Upper lobe of right lung (tissue), 1 donor: ENCODE measurements around the gene TP53BP1. TPM values are rescaled to one million over a fixed set of nuclear protein-coding genes. Genes with fewer than 3 reads are reported as not detected.

Experiments used
- ATAC-seq: fragments of 200-7000 bp; cut with Tn5 transposase; one replicate; pipeline ENCODE4 v1.9.1; 2020; ENCODE audit warnings: mild to moderate bottlenecking, moderate library complexity
- DNase-seq: peaks from one replicate; pipeline ENCODE4 v3.0.0-alpha.2; 2020
- H3K27ac ChIP-seq: fragments of 200-600 bp; one replicate; pipeline ENCODE4 v1.8.0; 2022
- H3K27me3 ChIP-seq: fragments of 200-600 bp; one replicate; pipeline ENCODE4 v1.8.0; 2022; ENCODE audit warnings: mild to moderate bottlenecking
- H3K36me3 ChIP-seq: fragments of 200-600 bp; one replicate; pipeline ENCODE4 v1.8.0; 2022
- H3K4me1 ChIP-seq: fragments of 200-600 bp; one replicate; pipeline ENCODE4 v1.8.0; 2022
- H3K4me3 ChIP-seq: fragments of 200-600 bp; one replicate; pipeline ENCODE4 v1.8.0; 2022; ENCODE audit warnings: mild to moderate bottlenecking
- H3K9me3 ChIP-seq: fragments of 200-600 bp; one replicate; pipeline ENCODE4 v1.8.0; 2022
- CTCF ChIP-seq: fragments of 200-600 bp; IDR thresholded peaks from one replicate; pipeline ENCODE4 v1.8.0; 2022; ENCODE audit warnings: antibody characterized with exemption
- intact Hi-C: fragments of 100-400 bp; cut with DNase I; formaldehyde crosslinking; loops from one replicate; pipeline ENCODE4 v1.11.0; 2022
- total RNA-seq: library from RNA; stranded (reverse); fragmentation: NEBNext Ultra II Directional; extraction: Animal tissue kit (Norgen Biotek cat#: 25700); gene quantifications from one replicate; pipeline ENCODE4 v1.2.1, GENCODE V29; 2021
- donor health status: DM: no; HTN: yes; CAD: no; lungs with severe emphysema.

TP53BP1 gene
- total RNA-seq, 1 donor from 2014 or later = 27.6 TPM

GRCh38 chr15:43511012-43511885 lies 18.3 kb upstream of the TP53BP1 start:
- TF ChIP-seq CTCF = no peak
- no peak for DNase-seq
- intact Hi-C loops = no loop called here
- peaks cover 12% of the 10 kb centered on the region for H3K4me1 ChIP-seq
- no peaks in the 10 kb centered on the region for H3K27me3 ChIP-seq
- H3K36me3 ChIP-seq = no peaks in the 10 kb centered on the region
- no peaks in the 10 kb centered on the region for H3K9me3 ChIP-seq
- H3K27ac ChIP-seq = no peak overlapping the region
- peak overlapping the region; percentile 69 for H3K4me3 ChIP-seq
- no peak for ATAC-seq

GRCh38 chr15:43510200-43511011 lies 17.4 kb upstream of the TP53BP1 start:
- intact Hi-C loops = no loop called here
- peaks cover 12% of the 10 kb centered on the region for H3K4me1 ChIP-seq
- no peaks in the 10 kb centered on the region for H3K9me3 ChIP-seq
- no peaks in the 10 kb centered on the region for H3K27me3 ChIP-seq
- no peaks in the 10 kb centered on the region for H3K36me3 ChIP-seq
- TF ChIP-seq CTCF = peak; percentile 17
- peak; percentile 100 for ATAC-seq
- peak overlapping the region; percentile 69 for H3K4me3 ChIP-seq
- DNase-seq = peak; percentile 99
- H3K27ac ChIP-seq = peak overlapping the region; percentile 78

GRCh38 chr15:43509660-43510199 lies 16.8 kb upstream of the TP53BP1 start:
- no peak for TF ChIP-seq CTCF
- Histone ChIP-seq H3K27ac (peak overlapping the region; percentile 78), H3K9me3 (no peaks in the 10 kb centered on the region), H3K4me1 (peaks cover 12% of the 10 kb centered on the region), H3K36me3 (no peaks in the 10 kb centered on the region), H3K27me3 (no peaks in the 10 kb centered on the region), H3K4me3 (peak overlapping the region; percentile 69)
- intact Hi-C loops = no loop called here
- DNase-seq (no peak), ATAC-seq (no peak)

GRCh38 chr15:43508991-43509659 lies 16.2 kb upstream of the TP53BP1 start:
- TF ChIP-seq CTCF = no peak
- H3K4me3 ChIP-seq = no peak overlapping the region
- intact Hi-C loops = no loop called here
- DNase-seq = peak; percentile 39
- H3K27ac ChIP-seq = peak overlapping the region; percentile 78
- H3K36me3 ChIP-seq = no peaks in the 10 kb centered on the region
- no peaks in the 10 kb centered on the region for H3K27me3 ChIP-seq
- ATAC-seq = no peak
- no peaks in the 10 kb centered on the region for H3K9me3 ChIP-seq
- H3K4me1 ChIP-seq = peaks cover 12% of the 10 kb centered on the region

- no peak overlapping the region for H3K4me3 ChIP-seq
- DNase-seq = no peak
- no peaks in the 10 kb centered on the region for H3K27me3 ChIP-seq
- TF ChIP-seq CTCF = no peak
- H3K9me3 ChIP-seq = no peaks in the 10 kb centered on the region
- H3K36me3 ChIP-seq = no peaks in the 10 kb centered on the region
- no peak overlapping the region for H3K27ac ChIP-seq
- H3K4me1 ChIP-seq = peaks cover 12% of the 10 kb centered on the region
- intact Hi-C loops = no loop called here
- ATAC-seq = no peak
Observed at GRCh38 chr15:43508421-43508820, 15.5 kb upstream of the TP53BP1 start.
